Prostate gland (tissue), 2 donors: ENCODE results near the gene ANKRD9. TPM values are rescaled to one million over a fixed set of nuclear protein-coding genes. Genes with fewer than 3 reads are reported as not detected.

Experiments
- DNase-seq: peaks from one replicate; pipeline ENCODE4 v3.0.0-alpha.2; 2019; ENCODE audit warnings: low spot score
- H3K27ac ChIP-seq, 2 donors: fragments of 200-600 bp; sonication (generic); 2 replicates each; pipeline ENCODE4 v1.5.1; 2017 to 2019
- H3K27me3 ChIP-seq: fragments of 200-600 bp; sonication (generic); replicated peaks from 2 replicates; pipeline ENCODE4 v1.5.1; 2019; ENCODE audit not compliant: insufficient read depth
- H3K36me3 ChIP-seq, 2 donors: fragments of 200-600 bp; sonication (generic); 1 replicate in 1 of 2; 2 replicates in 1 of 2; pipeline versions ENCODE4 v1.5.1 to v1.8.1; 2017 to 2019
- H3K4me1 ChIP-seq: fragments of 200-600 bp; sonication (generic); replicated peaks from 2 replicates; pipeline ENCODE4 v1.5.1; 2019
- H3K4me3 ChIP-seq, 2 donors: fragments of 200-600 bp; sonication (generic); 2 replicates each; pipeline ENCODE4 v1.5.1; 2017 to 2019
- H3K9me3 ChIP-seq: fragments of 200-600 bp; sonication (generic); 2 replicates; pipeline ENCODE4 v1.5.1; 2017
- CTCF ChIP-seq, 4 experiments: fragments of 200-600 bp in 2 of 4; fragments of 450-650 bp in 2 of 4; sonication (generic) in 2 of 4; IDR thresholded peaks; 1 replicate in 3 of 4; 2 replicates in 1 of 4; pipeline ENCODE4 v1.5.1; 2016 to 2019; ENCODE audit warnings: antibody characterized with exemption in 4 of 4, mild to moderate bottlenecking in 2 of 4, moderate library complexity in 2 of 4
- POLR2A ChIP-seq: fragments of 450-650 bp; IDR thresholded peaks from one replicate; pipeline ENCODE4 v1.6.1; 2016; ENCODE audit warnings: antibody characterized with exemption, mild to moderate bottlenecking
- POLR2AphosphoS5 ChIP-seq: sonication (generic); formaldehyde crosslinking; IDR thresholded peaks from one replicate; pipeline ENCODE4 v1.6.1; 2017; ENCODE audit warnings: antibody characterized with exemption
- WGBS: methylation state at CpG from one replicate; pipeline ENCODE4 v1.1.5; 2018; 5-methylcytosine and 5-hydroxymethylcytosine counted together
- intact Hi-C: fragments of 100-400 bp; cut with DNase I; formaldehyde crosslinking; loops from one replicate; pipeline ENCODE4 v1.14.2; 2022
- total RNA-seq, 2 donors: library from RNA; depleted of rRNA; stranded (reverse); fragments of >200 nt; gene quantifications; one replicate each; pipeline ENCODE4 v1.1.0, GENCODE V29; 2016

ANKRD9 gene
- total RNA-seq, 2 donors from 2014 or later, result 81.1 to 81.5 TPM

GRCh38 chr14:102502571-102502970 lies 7.0 kb downstream of the ANKRD9 start:
- H3K9me3 ChIP-seq, result no peaks in the 10 kb centered on the region
- H3K27me3 ChIP-seq, result no peaks in the 10 kb centered on the region
- DNase-seq, result no peak
- intact Hi-C loops, result no loop called here
- H3K4me1 ChIP-seq, result no peaks in the 10 kb centered on the region
- no peak overlapping the region for H3K27ac ChIP-seq
- H3K4me3 ChIP-seq, result no peak overlapping the region
- no peaks in the 10 kb centered on the region for H3K36me3 ChIP-seq
- no peak for TF ChIP-seq CTCF (IDR thresholded peaks at IDR 0.05)
- no peak for TF ChIP-seq POLR2A
- TF ChIP-seq POLR2AphosphoS5, result no peak
- WGBS, result 97% methylated on average over 10 of the region's 10 CpGs

DNA sequence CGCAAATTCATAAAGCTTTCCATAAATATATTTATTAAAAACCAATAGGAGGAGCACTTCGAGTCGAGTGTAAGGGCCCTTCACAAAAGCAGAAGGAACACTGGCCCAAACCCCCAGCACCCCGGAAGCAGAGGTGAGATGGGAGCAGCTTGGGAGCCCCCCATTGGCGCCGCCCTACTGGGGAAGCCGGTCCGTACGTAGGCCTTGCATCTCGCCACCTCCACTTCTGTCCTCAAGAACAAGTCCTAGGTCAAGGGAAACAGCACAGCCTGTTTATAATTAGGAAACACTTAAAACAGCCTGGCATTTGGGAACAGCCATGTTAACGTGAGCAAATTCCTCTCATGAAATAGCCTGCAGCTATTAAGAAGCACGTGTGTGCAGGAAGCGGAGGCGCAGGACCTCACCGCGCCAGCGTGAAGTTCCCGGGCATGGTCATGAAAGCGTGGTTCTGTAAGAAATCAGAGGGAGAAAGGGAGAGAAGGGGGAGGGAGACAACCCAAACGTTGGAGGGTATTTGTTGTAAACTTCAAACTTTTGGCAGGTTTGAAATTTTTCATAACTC lies 7.7 kb downstream of the ANKRD9 start:
- DNase-seq, result no peak
- Histone ChIP-seq H3K4me3 (no peak overlapping the region), H3K27me3 (no peaks in the 10 kb centered on the region), H3K9me3 (no peaks in the 10 kb centered on the region), H3K36me3 (no peaks in the 10 kb centered on the region), H3K4me1 (no peaks in the 10 kb centered on the region), H3K27ac (no peak overlapping the region)
- TF ChIP-seq CTCF (IDR thresholded peaks at IDR 0.05) (no peak), POLR2AphosphoS5 (no peak), POLR2A (no peak)
- intact Hi-C loops, result no loop called here
- WGBS, result 86% methylated on average over 20 of the region's 20 CpGs

DNA sequence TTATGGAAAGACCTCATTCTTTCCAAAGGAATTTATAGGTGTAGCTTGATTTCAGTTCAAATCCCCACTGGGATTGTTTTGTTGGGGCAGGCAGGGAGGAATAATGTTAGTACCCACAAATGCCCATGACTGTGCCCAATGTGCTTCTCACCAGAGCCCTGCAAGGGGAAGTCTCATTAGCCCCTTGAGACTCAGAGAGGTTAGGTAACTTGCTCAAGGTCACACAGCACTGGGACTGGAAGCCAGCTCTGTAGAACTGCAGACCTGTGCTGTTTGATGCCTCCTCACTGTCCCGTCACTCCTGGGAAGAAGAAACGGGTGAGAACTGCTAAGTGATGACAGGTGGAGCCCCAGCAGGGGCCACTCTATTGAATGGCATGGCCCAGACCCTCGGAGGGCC lies 8.9 kb downstream of the ANKRD9 start:
- Histone ChIP-seq H3K27ac (peak overlapping the region; percentile 70 to 79), H3K4me3 (no peak overlapping the region), H3K9me3 (no peaks in the 10 kb centered on the region), H3K27me3 (no peaks in the 10 kb centered on the region), H3K36me3 (no peaks in the 10 kb centered on the region), H3K4me1 (no peaks in the 10 kb centered on the region)
- intact Hi-C loops, result no loop called here
- TF ChIP-seq POLR2AphosphoS5 (no peak), CTCF (IDR thresholded peaks at IDR 0.05) (no peak), POLR2A (no peak)
- no peak for DNase-seq
- 93% methylated on average over 3 of the region's 3 CpGs for WGBS

DNA sequence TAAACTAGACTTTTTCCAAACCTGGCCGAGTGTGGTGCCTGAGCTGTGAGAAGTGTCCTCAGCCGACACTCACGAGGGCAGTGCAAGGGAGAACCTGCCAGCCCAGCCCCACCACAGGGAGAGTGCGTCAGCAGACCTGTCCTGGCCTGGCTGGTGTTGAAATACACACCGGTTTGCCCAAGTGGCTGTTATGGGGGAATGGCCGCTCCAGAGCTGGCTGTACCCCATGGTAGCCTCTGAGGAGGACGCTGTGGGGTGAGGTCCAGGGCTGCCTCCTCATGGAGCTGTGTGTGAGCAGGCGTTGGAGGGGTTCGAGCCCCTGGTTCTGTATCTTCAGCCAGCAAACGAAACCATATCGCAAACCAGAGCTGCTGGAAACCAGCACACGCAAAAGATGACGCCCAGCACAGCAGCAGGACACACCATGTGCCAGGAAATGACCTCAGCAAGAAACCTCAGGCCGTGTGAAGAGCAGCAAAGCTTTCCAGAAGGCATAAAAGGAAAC lies 9.4 kb downstream of the ANKRD9 start:
- peak in 1 of 4 experiments; percentile 9 for TF ChIP-seq CTCF (IDR thresholded peaks at IDR 0.05)
- TF ChIP-seq POLR2A, result peak; percentile 42
- peak; percentile 83 for TF ChIP-seq POLR2AphosphoS5
- no peaks in the 10 kb centered on the region for H3K27me3 ChIP-seq
- 30% methylated on average over 14 of the region's 14 CpGs for WGBS
- no peaks in the 10 kb centered on the region for H3K9me3 ChIP-seq
- H3K4me3 ChIP-seq, result no peak overlapping the region
- no peaks in the 10 kb centered on the region for H3K36me3 ChIP-seq
- intact Hi-C loops, result no loop called here
- peak; percentile 88 for DNase-seq
- no peaks in the 10 kb centered on the region for H3K4me1 ChIP-seq
- H3K27ac ChIP-seq, result peak overlapping the region; percentile 70 to 79

GRCh38 chr14:102499401-102500157 lies 10.0 kb downstream of the ANKRD9 start:
- Histone ChIP-seq H3K4me1 (no peaks in the 10 kb centered on the region), H3K9me3 (no peaks in the 10 kb centered on the region), H3K36me3 (no peaks in the 10 kb centered on the region), H3K4me3 (no peak overlapping the region), H3K27ac (peak overlapping the region; percentile 70 to 79), H3K27me3 (no peaks in the 10 kb centered on the region)
- WGBS, result 45% methylated on average over 21 of the region's 23 CpGs
- intact Hi-C loops, result no loop called here
- no peak for DNase-seq
- TF ChIP-seq CTCF (IDR thresholded peaks at IDR 0.05), result no peak
- no peak for TF ChIP-seq POLR2A
- no peak for TF ChIP-seq POLR2AphosphoS5
